ENCODE data around the gene RNF26.

The RNF26 gene

GRCh38 chr11:119336744-119337469 is 2.6 kb downstream of the RNF26 start:
- DNase-seq = no peak

- no peak for DNase-seq
Observed at GRCh38 chr11:119337581-119338317, 3.4 kb downstream of the RNF26 start.

- DNase-seq = peak; percentile 58
Observed at GRCh38 chr11:119338318-119338890, 4.1 kb downstream of the RNF26 start.

- no peak for DNase-seq
Observed at GRCh38 chr11:119338965-119339588, 4.8 kb downstream of the RNF26 start.

- DNase-seq = no peak
Observed at GRCh38 chr11:119339589-119340334, 5.4 kb downstream of the RNF26 start.

- no peak for DNase-seq
Observed at GRCh38 chr11:119340335-119341221, 6.3 kb downstream of the RNF26 start, which contains the start of gene C1QTNF5. C1QTNF5 (minus strand) TSS chr11:119340883; CDS start chr11:119340397, 486 bp downstream.

GRCh38 chr11:119341222-119342022 is 7.1 kb downstream of the RNF26 start:
- DNase-seq = no peak

GRCh38 chr11:119342023-119342300 is 7.6 kb downstream of the RNF26 start:
- DNase-seq = no peak

GRCh38 chr11:119342362-119343130 is 8.2 kb downstream of the RNF26 start:
- DNase-seq = no peak

- no peak for DNase-seq
Observed at GRCh38 chr11:119343726-119344125, 9.4 kb downstream of the RNF26 start.

GRCh38 chr11:119344291-119345010 is 10.1 kb downstream of the RNF26 start:
- no peak for DNase-seq

GRCh38 chr11:119345685-119346084 is 11.4 kb downstream of the RNF26 start:
- no peak for DNase-seq

- no peak for DNase-seq
Observed at GRCh38 chr11:119346605-119347004, 12.3 kb downstream of the RNF26 start, which contains the start of gene MFRP. MFRP (minus strand) TSS chr11:119346705; CDS start chr11:119346513, 192 bp downstream.

GRCh38 chr11:119347242-119347641 is 12.9 kb downstream of the RNF26 start:
- DNase-seq = no peak

GRCh38 chr11:119347940-119348605 is 13.7 kb downstream of the RNF26 start:
- no peak for DNase-seq

- no peak for DNase-seq
Observed at GRCh38 chr11:119350302-119350701, 16.0 kb downstream of the RNF26 start.

- no peak for DNase-seq
Observed at GRCh38 chr11:119351232-119351631, 16.9 kb downstream of the RNF26 start.

GRCh38 chr11:119352857-119353260 is 18.5 kb downstream of the RNF26 start:
- no peak for DNase-seq
